GM19324 (cell line): Measurements from ENCODE around the gene CCNI.
"Not testable (repeated sequence)": the region's sequence is repeated elsewhere in the genome, so short reads cannot be mapped to it uniquely, and the experiment has no call there.

ENCODE experiments used
- ATAC-seq: cut with Tn5 transposase; IDR thresholded peaks from one replicate; pipeline ENCODE4 v1.9.1; 2021; ENCODE audit warnings: mild to moderate bottlenecking, moderate library complexity; ENCODE audit not compliant: unreplicated experiment, low FRiP score

Gene CCNI

DNA sequence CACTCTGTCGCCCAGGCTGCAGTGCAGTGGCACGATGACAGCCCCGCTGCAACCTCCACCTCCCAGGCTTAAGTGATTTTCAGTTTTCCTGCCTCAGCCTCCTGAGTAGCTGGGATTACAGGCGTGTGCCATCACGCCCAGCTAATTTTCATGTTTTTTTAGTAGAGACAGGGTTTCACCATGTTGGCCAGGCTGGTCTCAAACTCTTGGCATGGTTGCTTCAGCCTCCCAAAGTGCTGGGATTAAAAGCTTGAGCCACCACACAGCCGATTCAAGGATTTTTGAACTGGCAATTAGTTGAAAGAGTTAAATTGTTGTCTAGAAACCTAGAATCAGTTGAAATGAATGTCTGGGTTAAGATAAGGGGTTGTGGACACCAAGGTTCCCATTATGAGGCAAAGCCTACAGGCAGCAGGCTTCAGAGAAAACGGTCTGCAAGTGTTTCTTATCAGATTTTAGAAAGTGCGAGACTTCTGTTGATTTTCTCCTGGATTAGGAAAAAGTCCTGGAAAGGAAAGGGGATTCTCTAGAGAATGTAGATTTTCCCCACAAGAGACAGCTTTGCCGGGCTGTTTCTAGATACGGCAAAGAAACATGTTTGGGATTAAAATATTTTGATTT lies 8.3 kb upstream of the CCNI start:
- no peak for ATAC-seq

DNA sequence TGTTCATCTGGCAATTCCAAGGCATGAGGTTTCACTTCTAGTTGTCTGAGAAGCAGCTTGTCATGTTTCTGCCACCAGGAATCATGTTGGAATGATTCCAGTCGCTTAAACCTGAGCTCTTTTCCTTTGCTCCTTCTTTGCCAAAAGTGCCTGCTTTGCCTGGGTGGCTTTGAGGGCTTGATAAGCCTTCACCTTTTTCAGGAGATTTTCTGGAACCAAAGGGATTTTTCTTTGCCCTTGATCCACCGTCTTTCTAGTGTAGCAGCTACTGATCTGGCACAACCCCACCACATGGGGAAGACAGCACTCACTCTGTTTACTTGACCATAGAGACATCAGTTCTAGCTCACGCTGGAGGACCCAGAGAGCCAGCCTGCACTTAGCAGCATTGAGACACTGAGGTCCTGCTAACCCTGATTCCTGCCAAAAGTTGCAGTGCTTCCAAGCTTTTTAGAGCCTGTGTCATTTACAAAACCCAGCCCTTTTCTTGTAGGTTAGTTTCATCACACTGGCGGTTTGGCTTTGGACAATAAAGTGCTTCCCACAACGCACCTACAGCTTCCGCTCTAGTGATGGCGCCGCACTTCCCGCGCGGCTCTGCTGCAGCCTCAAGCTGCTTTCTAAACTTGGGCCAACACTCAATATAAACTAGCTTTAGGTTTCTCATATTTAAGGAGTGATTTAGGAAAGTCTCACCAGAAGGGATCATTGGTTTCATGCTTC lies 7.3 kb upstream of the CCNI start:
- ATAC-seq = no peak

- ATAC-seq = not testable (repeated sequence)
These were observed 5.0 kb upstream of the CCNI start for GRCh38 chr4:77080806-77081205.

DNA sequence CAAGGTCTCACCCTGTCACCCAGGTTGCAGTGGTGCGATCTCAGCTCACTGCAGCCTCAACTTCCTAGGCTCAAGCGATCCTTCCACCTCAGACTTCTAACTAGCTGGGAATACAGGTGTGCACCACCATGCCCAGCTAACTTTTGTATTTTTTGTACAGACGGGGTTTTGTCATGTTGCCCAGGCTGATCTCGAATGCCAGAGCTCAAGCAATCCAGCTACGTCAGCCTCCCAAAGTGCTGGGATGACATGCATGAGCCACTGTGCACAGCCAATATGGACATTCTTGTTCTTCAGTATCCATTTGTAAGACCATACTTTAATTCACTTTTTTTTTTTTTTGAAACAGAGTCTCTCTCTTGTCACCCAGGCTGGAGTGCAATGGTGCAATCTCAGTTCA lies 3.5 kb upstream of the CCNI start:
- ATAC-seq = no peak

- ATAC-seq = no peak
These were observed 2.6 kb upstream of the CCNI start for GRCh38 chr4:77078401-77078800.

- ATAC-seq = no peak
These were observed 1.3 kb upstream of the CCNI start for GRCh38 chr4:77076889-77077635.

GRCh38 chr4:77074981-77075855 lies 571 bp downstream of the CCNI start:
- ATAC-seq = peak; percentile 47

DNA sequence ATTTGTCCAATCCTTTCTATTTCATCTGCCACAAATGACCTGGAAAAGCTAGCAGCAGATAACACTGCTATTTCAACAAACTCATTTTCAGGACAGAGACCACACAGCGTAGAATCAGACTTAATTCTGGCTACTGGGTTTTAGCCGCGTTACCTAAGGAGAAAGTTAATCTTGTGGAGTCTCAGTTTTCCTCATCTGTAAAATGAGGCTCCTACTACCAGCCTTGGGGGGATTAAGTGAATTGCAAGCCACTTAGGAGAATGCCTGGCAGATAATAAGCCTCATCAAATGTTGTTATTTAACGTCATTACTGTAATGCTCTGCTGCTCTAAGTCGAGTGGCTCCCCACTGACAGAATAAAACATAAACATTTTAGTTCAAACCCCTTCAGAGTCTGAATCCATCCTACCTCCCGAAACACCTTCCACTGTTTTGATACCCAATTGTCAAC lies 1.4 kb downstream of the CCNI start:
- no peak for ATAC-seq

DNA sequence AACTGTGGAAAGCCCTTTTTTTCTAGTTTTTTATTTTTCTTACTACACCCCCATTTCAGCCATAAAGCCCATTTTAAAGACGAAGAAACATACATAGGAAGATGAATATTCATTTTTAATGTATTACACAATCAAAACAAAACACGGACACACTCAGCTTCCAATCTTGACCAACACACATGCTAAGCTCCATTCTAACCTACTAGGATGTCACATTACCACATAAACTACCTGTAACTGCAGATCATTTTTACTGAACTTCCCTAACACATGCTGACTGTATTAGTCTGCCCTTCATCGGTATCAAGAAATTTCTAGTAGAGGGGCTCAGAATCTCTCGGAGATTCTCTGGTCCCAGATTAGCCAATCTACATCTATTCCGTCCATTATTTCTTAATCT lies 1.8 kb downstream of the CCNI start:
- no peak for ATAC-seq

DNA sequence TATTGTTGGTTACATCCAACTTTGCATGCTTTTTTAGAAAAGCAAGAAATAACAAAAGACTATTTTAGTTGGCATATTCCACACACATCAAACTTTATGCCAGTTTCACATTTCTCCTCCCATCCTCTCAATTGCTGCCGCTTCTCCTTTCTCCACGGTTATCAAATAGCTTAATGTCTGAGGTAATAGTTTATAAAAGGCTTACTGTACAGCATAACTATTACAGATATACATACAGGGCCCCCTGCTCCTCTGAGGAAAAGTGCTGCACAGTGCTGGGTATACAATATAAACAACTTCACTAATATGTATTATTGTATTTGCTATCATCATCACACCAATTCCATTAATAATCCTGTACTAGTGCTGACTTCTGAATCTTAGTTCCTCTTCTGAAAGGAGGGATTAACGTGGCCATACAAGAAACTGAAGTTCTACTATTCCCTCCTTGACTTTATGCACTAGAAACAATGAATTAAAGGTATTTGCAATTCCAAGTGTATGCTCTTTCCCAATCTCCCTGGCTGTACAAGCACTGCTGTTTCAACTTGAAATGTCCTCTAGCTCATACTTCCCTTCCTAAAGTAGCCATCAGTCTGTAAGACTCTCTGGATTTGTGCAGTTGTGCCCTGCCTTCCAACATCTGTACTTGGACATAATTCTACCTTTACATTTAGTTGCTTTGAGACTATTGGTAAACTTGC lies 2.5 kb downstream of the CCNI start:
- no peak for ATAC-seq

DNA sequence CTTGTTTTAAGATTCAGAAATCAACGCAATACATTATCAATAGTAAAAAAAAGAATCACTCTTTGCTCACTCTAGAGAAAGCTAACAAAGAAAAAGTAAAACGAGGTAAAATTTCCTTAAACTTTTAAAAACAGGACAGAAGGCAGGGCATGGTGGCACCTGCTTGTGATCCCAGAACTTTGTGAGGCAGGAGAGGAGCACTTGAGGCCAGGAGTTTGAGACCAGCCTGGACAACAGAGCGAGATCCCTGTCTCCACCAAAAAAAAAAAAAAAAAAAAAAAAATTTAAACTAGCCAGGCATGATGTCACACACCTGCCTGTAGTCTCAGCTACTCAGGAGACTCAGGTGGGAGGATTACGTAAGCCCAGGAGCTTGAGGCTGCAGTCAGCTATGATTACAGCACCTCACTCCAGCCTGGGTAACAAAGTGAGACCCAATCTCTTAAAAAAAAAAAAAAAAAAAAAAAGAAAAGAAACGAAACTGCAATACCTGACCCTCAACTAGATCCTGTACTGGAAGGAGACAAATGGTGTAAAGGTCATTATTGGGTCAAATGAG lies 3.5 kb downstream of the CCNI start:
- ATAC-seq = no peak

DNA sequence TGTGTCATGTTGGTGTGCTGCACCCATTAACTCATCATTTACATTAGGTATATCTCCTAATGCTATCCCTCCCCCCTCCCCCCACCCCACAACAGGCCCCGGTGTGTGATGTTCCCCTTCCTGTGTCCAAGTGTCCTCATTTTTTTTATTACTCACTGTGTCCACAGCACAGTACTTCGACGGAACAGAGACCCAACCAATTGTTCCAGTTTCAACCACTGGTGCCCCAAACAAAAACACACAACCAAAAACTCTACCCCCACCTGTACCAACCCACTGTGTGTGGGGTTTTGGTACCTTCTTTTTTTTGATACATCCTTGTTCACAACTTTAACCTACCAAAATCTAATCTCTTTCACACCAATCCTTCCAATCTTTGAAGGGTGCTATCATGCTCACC lies 6.3 kb downstream of the CCNI start:
- ATAC-seq = not testable (repeated sequence)

DNA sequence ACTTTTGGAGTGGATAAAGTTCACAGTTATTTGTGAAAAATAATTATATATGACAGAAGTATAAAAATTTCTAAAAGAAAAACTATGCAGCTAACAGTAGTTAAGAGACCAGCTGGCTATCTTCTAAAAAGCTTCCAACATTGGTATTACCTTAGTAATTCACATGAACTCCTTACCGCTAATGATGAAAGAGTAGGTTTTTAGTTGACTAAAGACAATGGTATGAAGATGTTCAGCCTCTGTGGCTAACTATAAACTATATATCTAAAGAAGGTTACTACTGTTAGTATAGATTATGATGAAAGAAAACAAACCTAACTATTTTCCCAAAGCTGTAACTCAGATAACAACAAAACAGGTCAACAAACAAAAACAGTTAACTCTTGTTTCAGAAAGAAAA lies 10.4 kb downstream of the CCNI start:
- no peak for ATAC-seq

GRCh38 chr4:77062856-77063255 lies 12.9 kb downstream of the CCNI start:
- no peak for ATAC-seq

DNA sequence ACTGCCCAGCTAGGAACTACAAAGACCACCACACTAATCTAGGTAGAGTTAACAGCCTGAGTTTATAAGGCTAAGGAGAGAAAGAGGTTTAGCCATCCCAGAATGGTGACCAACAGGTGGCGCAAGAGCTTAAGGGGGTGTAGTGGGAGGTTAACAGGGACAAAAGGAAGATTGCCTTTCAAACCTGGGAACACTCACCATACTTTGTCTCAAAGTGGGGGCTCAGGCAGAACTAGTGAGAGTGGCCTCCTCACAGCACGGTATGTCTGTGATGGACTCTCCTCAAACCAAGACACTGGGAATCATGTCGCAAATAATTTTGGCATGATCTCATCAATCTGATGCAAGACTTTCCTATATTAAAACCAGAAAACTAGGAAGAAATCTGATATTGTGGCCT lies 23.4 kb downstream of the CCNI start:
- ATAC-seq = no peak

GRCh38 chr4:77050962-77051361 lies 24.8 kb downstream of the CCNI start:
- no peak for ATAC-seq

GRCh38 chr4:77047037-77047436 lies 28.8 kb downstream of the CCNI start:
- no peak for ATAC-seq

DNA sequence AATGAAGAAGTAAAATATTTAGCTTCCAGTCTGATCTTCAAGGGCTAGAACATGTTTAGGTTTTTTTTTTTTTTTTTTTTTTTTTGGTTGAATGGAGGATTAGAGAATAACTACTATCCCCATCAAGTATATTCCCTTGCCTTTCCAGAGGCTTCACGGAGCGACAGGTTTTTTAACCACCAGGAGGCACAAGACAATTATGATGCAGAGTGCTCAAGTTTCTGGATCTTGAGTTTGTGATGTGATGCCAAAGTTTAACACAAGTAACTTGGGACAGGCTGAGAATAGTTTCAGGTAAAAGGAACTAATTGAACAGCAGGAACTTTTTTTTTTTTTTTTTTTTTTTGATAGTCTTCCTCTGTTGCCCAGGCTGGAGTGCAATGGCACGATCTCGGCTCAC lies 30.3 kb downstream of the CCNI start:
- no peak for ATAC-seq

DNA sequence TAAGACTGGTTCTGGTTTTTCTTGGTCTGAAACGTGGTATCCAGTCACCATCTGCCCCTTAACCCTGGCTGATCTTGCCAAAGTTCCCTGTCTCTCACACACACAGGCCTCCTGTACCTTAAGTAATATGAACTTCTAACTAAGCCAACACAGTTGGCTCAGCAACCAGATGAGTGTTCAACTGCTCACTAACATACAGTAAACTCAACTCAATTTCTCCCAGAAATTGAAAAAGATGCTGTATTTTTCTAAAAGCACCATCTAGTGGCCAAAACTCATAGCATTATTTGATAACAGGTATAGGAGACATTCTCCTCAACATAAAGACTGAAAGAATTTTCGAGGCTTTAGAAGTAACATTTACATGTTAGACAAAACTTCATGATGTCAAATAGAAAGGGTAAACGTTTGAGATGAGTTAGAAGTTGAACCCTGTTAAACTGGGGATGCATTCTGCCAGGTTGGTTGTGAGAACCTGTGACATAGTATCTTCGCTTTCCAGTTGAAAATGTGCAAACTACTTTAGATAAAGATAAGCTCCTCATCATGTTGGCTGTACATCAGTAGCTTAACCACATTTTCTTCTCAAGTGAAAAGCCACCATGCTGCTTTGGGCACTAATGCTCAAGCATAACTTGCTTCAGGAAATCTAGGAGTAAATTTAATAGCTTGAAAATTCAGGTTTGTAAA lies 31.2 kb downstream of the CCNI start:
- ATAC-seq = no peak
